Muscle of leg (tissue), 11 donors: ENCODE data around the gene PRCP. TPM values are rescaled to one million over a fixed set of nuclear protein-coding genes. Genes with fewer than 3 reads are reported as not detected.

Experiments
- DNase-seq: peaks from one replicate; pipeline ENCODE4 v3.0.0; 2013
- H3K27ac ChIP-seq: one replicate; pipeline ENCODE4 v1.5.1; 2013; ENCODE audit warnings: mild to moderate bottlenecking, low read length, control low read depth
- H3K27me3 ChIP-seq: one replicate; pipeline ENCODE4 v1.6.1; 2013; ENCODE audit warnings: low read length; ENCODE audit not compliant: control insufficient read depth, insufficient read depth
- H3K36me3 ChIP-seq: one replicate; pipeline ENCODE4 v1.6.1; 2013; ENCODE audit warnings: low read length; ENCODE audit not compliant: control insufficient read depth, insufficient read depth
- H3K4me1 ChIP-seq: one replicate; pipeline ENCODE4 v1.6.1; 2013; ENCODE audit warnings: low read length; ENCODE audit not compliant: control insufficient read depth, insufficient read depth
- H3K4me3 ChIP-seq: one replicate; pipeline ENCODE4 v1.5.1; 2013; ENCODE audit warnings: low read length, control low read depth
- H3K9me3 ChIP-seq: replicated peaks from 2 replicates; pipeline ENCODE4 v1.6.1; 2013; ENCODE audit warnings: low read depth, low read length; ENCODE audit not compliant: control insufficient read depth
- WGBS: methylation state at CpG from one replicate; pipeline ENCODE4 v1.1.5; 2013; ENCODE audit warnings: missing lambda C conversion rate; ENCODE audit not compliant: insufficient coverage; 5-methylcytosine and 5-hydroxymethylcytosine counted together
- polyA plus RNA-seq, 8 donors: library from polyadenylated mRNA; unstranded; fragments of 120-200 nt; gene quantifications; one replicate each; pipeline versions ENCODE4 v1.2.1 to v1.2.3, GENCODE V29; 2013; ENCODE audit warnings: inconsistent platforms in 1 of 8, low replicate concordance in 1 of 8; ENCODE audit not compliant: insufficient read length in 8 of 8, insufficient read depth in 1 of 8
- total RNA-seq: library from RNA; stranded (reverse); fragments of 120-200 nt; gene quantifications from one replicate; pipeline ENCODE4 v1.2.4, GENCODE V29; 2013

The PRCP gene
- total and polyA plus RNA-seq, 9 donors, result 80.3 to 119 (median 101) TPM

- H3K4me1 ChIP-seq, result peaks cover 22% of the 10 kb centered on the region
- H3K36me3 ChIP-seq, result no peaks in the 10 kb centered on the region
- peak overlapping the region; percentile 94 for H3K27ac ChIP-seq
- 34% methylated on average over 2 of the region's 3 CpGs for WGBS
- peak overlapping the region; percentile 78 for H3K4me3 ChIP-seq
- DNase-seq, result peak; percentile 19
- H3K27me3 ChIP-seq, result no peaks in the 10 kb centered on the region
- no peaks in the 10 kb centered on the region for H3K9me3 ChIP-seq
These were observed 927 bp downstream of the PRCP start for GRCh38 chr11:82899186-82899820.

GRCh38 chr11:82898241-82898640, 2.0 kb downstream of the PRCP start:
- DNase-seq, result no peak
- Histone ChIP-seq H3K27ac (no peak overlapping the region), H3K27me3 (no peaks in the 10 kb centered on the region), H3K4me1 (peaks cover 22% of the 10 kb centered on the region), H3K36me3 (no peaks in the 10 kb centered on the region), H3K4me3 (peak overlapping the region; percentile 1), H3K9me3 (no peaks in the 10 kb centered on the region)
- no CpG with 5 or more reads among the region's 1 CpG for WGBS

- WGBS, result 100% methylated on average over 3 of the region's 6 CpGs
These were observed 4.0 kb downstream of the PRCP start for GRCh38 chr11:82896183-82896582.

GRCh38 chr11:82895437-82896091, 4.7 kb downstream of the PRCP start:
- no peaks in the 10 kb centered on the region for H3K27me3 ChIP-seq
- H3K9me3 ChIP-seq, result no peaks in the 10 kb centered on the region
- no peak for DNase-seq
- H3K4me3 ChIP-seq, result no peak overlapping the region
- no peaks in the 10 kb centered on the region for H3K36me3 ChIP-seq
- H3K27ac ChIP-seq, result no peak overlapping the region
- H3K4me1 ChIP-seq, result peaks cover 12% of the 10 kb centered on the region

More at GRCh38 chr11:82896183-82896582, 4.0 kb downstream of the PRCP start:
- H3K27ac ChIP-seq, result no peak overlapping the region
- H3K4me1 ChIP-seq, result peaks cover 15% of the 10 kb centered on the region
- H3K4me3 ChIP-seq, result no peak overlapping the region
- H3K36me3 ChIP-seq, result no peaks in the 10 kb centered on the region
- no peak for DNase-seq
- no peaks in the 10 kb centered on the region for H3K9me3 ChIP-seq
- H3K27me3 ChIP-seq, result no peaks in the 10 kb centered on the region

- no peak for DNase-seq
- Histone ChIP-seq H3K9me3 (no peaks in the 10 kb centered on the region), H3K36me3 (no peaks in the 10 kb centered on the region), H3K4me3 (no peak overlapping the region), H3K4me1 (no peaks in the 10 kb centered on the region), H3K27me3 (no peaks in the 10 kb centered on the region), H3K27ac (no peak overlapping the region)
- WGBS, result no CpG with 5 or more reads among the region's 2 CpGs
These were observed 7.5 kb downstream of the PRCP start for GRCh38 chr11:82892611-82893169.

GRCh38 chr11:82890936-82891335, 9.3 kb downstream of the PRCP start:
- no peaks in the 10 kb centered on the region for H3K36me3 ChIP-seq
- no peak overlapping the region for H3K27ac ChIP-seq
- no peaks in the 10 kb centered on the region for H3K27me3 ChIP-seq
- DNase-seq, result no peak
- H3K9me3 ChIP-seq, result no peaks in the 10 kb centered on the region
- no peaks in the 10 kb centered on the region for H3K4me1 ChIP-seq
- no peak overlapping the region for H3K4me3 ChIP-seq

- H3K36me3 ChIP-seq, result no peaks in the 10 kb centered on the region
- H3K27me3 ChIP-seq, result no peaks in the 10 kb centered on the region
- no peaks in the 10 kb centered on the region for H3K9me3 ChIP-seq
- DNase-seq, result no peak
- no peak overlapping the region for H3K27ac ChIP-seq
- H3K4me3 ChIP-seq, result no peak overlapping the region
- WGBS, result 82% methylated on average over 1 of the region's 1 CpG
- H3K4me1 ChIP-seq, result no peaks in the 10 kb centered on the region
These were observed 10.3 kb downstream of the PRCP start for GRCh38 chr11:82890002-82890341.

- H3K36me3 ChIP-seq, result no peaks in the 10 kb centered on the region
- peak; percentile 12 for DNase-seq
- no peak overlapping the region for H3K27ac ChIP-seq
- no peaks in the 10 kb centered on the region for H3K27me3 ChIP-seq
- H3K9me3 ChIP-seq, result no peaks in the 10 kb centered on the region
- WGBS, result 15% methylated on average over 4 of the region's 6 CpGs
- no peak overlapping the region for H3K4me3 ChIP-seq
- H3K4me1 ChIP-seq, result no peaks in the 10 kb centered on the region
These were observed 10.9 kb downstream of the PRCP start for GRCh38 chr11:82889133-82890001.

GRCh38 chr11:82883853-82884252, 16.4 kb downstream of the PRCP start:
- peaks cover 3% of the 10 kb centered on the region for H3K4me1 ChIP-seq
- H3K9me3 ChIP-seq, result peaks cover 3% of the 10 kb centered on the region
- H3K27me3 ChIP-seq, result no peaks in the 10 kb centered on the region
- no peaks in the 10 kb centered on the region for H3K36me3 ChIP-seq
- H3K27ac ChIP-seq, result peak overlapping the region; percentile 29
- WGBS, result 69% methylated on average over 2 of the region's 3 CpGs
- H3K4me3 ChIP-seq, result no peak overlapping the region
- peak; percentile 54 for DNase-seq
